ENCODE results near the gene CCDC91.
"Not testable (repeated sequence)": the region's sequence is repeated elsewhere in the genome, so short reads cannot be mapped to it uniquely, and the experiment has no call there.

CCDC91 gene

DNA sequence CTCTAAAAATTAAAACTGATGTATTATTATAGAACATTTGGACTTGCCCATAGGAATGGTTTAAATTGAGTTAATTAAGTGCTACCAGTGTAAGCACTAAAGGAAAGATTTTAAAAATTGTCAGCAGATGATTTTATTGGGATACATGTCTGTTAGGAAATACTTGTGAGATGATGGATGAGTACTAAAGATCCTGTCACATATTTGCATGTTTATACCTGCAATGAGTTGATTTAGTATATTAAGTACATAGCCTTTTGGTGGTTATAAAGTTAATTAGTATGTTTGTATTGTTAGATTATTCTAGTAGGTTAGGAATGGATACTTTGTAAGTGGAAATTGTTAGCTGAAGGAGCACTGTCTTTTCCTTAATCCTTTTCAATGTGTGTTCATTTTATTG is 67.2 kb downstream of the CCDC91 start:
- Histone ChIP-seq H3K27ac (ENCODE audit: low read length) (no peak overlapping the region), H3K27me3 (ENCODE audit: low read depth, low read length) (no peaks in the 10 kb centered on the region), H3K4me1 (ENCODE audit: control insufficient read depth in 1 of 2, insufficient read depth in 2 of 2, low read length in 2 of 2) (no peaks in the 10 kb centered on the region), H3K4me3 (ENCODE audit: low read depth in 1 of 2, low read length in 2 of 2) (no peak overlapping the region), H3K36me3 (ENCODE audit: control insufficient read depth in 1 of 2, insufficient read depth in 2 of 2, low read length in 2 of 2) (no peaks in the 10 kb centered on the region), H3K9me3 (ENCODE audit: control insufficient read depth in 1 of 2, low read length in 2 of 2) (no peaks in the 10 kb centered on the region)

DNA sequence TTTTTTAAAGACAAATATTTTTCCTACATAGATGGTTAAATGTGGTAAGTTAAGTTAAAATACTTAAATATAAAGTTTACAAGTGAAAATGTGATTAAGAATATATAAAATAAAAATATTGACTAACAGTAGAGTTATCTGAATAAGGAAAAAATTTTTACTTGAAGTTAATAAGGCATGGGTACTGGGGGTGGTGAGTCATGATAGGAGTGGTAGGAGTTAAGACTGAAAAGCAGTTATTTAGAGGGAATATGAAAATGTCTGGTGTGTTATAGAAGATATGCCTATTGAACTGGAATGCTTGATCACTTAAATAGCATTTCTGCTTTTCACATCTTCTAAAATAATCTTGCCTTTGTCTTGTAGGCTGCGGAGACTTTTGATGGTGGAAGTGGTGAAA is 68.7 kb downstream of the CCDC91 start:
- Histone ChIP-seq H3K27ac (ENCODE audit: low read length) (no peak overlapping the region), H3K27me3 (ENCODE audit: low read depth, low read length) (no peaks in the 10 kb centered on the region), H3K36me3 (ENCODE audit: control insufficient read depth in 1 of 2, insufficient read depth in 2 of 2, low read length in 2 of 2) (no peaks in the 10 kb centered on the region), H3K9me3 (ENCODE audit: control insufficient read depth in 1 of 2, low read length in 2 of 2) (no peaks in the 10 kb centered on the region), H3K4me1 (ENCODE audit: control insufficient read depth in 1 of 2, insufficient read depth in 2 of 2, low read length in 2 of 2) (no peaks in the 10 kb centered on the region), H3K4me3 (ENCODE audit: low read depth in 1 of 2, low read length in 2 of 2) (no peak overlapping the region)

DNA sequence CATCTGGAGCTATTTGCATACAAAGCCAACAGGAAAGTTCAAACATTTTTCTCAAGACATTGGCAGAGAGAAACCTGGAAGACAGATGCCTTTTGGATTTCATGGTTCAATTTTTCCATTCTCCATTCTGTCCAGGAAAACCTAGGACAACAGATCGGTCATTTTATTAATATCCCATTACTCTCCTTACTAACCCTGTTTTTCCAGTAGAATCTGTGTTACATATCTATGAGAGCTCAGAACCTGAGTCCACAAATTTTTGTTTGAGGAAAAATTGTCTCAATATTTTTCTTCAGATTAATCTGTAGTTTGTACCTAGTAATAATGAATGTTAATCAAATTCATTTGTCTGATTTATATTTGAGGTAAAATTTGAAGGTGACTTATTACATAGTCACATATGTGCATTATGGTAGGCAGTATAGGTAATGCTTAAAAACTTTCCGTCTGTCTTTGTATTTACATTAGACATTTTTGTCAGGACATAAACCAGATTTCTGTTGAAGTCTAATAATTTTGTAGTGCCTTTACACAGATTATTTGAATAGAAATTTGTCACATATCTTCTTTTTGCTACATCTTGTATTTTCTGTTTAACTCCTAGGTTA is 75.3 kb downstream of the CCDC91 start:
- H3K4me1 ChIP-seq (ENCODE audit: control insufficient read depth in 1 of 2, insufficient read depth in 2 of 2, low read length in 2 of 2) = no peaks in the 10 kb centered on the region
- peaks cover 1 to 2% of the 10 kb centered on the region in 2 donors for H3K9me3 ChIP-seq (ENCODE audit: control insufficient read depth in 1 of 2, low read length in 2 of 2)
- H3K27me3 ChIP-seq (ENCODE audit: low read depth, low read length) = no peaks in the 10 kb centered on the region
- H3K4me3 ChIP-seq (ENCODE audit: low read depth in 1 of 2, low read length in 2 of 2) = no peak overlapping the region
- no peak overlapping the region for H3K27ac ChIP-seq (ENCODE audit: low read length)
- peaks cover 0 to 5% of the 10 kb centered on the region in 2 donors for H3K36me3 ChIP-seq (ENCODE audit: control insufficient read depth in 1 of 2, insufficient read depth in 2 of 2, low read length in 2 of 2)

DNA sequence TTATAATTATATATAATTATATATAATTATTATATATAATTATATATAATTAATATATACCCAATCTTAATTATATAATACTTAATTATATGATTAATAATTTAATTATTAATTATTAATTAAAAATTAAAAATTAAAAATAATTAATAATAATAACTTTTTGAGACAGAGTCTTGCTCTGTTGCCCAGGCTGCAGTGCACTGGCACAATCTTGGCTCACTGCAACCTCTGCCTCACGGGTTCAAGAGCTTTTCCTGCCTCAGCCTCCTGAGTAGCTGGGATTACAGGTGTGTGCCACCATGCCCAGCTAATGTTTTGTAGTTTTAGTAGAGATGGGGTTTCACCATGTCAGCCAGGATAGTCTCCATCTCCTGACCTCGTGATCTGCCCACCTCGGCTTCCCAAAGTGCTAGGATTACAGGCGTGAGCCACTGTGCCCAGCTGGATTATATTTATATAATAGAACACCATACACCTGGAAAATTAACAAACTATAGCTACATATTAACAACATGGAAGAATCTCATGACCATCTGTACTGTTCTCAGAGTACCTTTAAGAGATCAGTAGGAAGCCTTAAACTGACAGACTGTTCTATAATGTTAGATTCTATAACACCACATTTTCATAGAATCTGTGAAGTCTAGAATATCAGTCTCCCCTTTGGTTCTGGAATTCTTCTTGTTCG is 77.8 kb downstream of the CCDC91 start:
- not testable (repeated sequence) for H3K27me3 ChIP-seq (ENCODE audit: low read depth, low read length); H3K27ac ChIP-seq (ENCODE audit: low read length); H3K9me3 ChIP-seq (ENCODE audit: control insufficient read depth in 1 of 2, low read length in 2 of 2); H3K4me1 ChIP-seq (ENCODE audit: control insufficient read depth in 1 of 2, insufficient read depth in 2 of 2, low read length in 2 of 2); H3K4me3 ChIP-seq (ENCODE audit: low read depth in 1 of 2, low read length in 2 of 2)
- H3K36me3 ChIP-seq (ENCODE audit: control insufficient read depth in 1 of 2, insufficient read depth in 2 of 2, low read length in 2 of 2) = peaks cover 0 to 11% of the 10 kb centered on the region in 2 donors

DNA sequence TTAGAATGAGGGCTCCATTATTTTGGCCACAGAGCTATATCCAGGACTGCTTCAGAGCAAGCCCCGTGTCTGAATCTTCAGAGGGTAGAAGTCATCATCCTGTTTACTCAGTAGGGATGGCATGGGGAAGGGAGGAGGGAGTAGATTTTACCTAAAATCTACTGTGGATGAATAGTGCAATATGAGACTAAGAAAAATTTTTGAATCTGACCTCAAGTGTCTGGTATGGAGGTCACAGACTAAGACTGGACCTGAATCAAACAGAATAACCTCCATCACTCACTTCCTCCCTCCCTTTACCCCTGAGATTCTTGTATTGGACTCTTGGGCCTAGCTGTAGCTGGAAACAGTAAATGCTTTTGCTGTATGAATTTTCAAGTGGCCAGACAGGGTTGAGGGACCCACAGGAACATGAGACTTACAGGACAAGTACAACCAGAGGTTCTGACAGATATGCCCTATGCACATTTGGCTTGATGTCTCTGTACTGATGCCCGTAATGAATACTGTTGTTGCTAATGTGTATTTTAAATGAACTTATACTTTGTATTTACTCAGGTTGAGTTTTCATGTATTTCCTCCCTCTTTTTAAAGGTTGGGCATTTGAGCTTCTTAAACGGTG is 78.5 kb downstream of the CCDC91 start:
- H3K4me1 ChIP-seq (ENCODE audit: control insufficient read depth in 1 of 2, insufficient read depth in 2 of 2, low read length in 2 of 2) = no peaks in the 10 kb centered on the region
- no peak overlapping the region for H3K4me3 ChIP-seq (ENCODE audit: low read depth in 1 of 2, low read length in 2 of 2)
- peaks cover 0 to 11% of the 10 kb centered on the region in 2 donors for H3K36me3 ChIP-seq (ENCODE audit: control insufficient read depth in 1 of 2, insufficient read depth in 2 of 2, low read length in 2 of 2)
- H3K27me3 ChIP-seq (ENCODE audit: low read depth, low read length) = no peaks in the 10 kb centered on the region
- no peak overlapping the region for H3K27ac ChIP-seq (ENCODE audit: low read length)
- H3K9me3 ChIP-seq (ENCODE audit: control insufficient read depth in 1 of 2, low read length in 2 of 2) = peaks cover 6 to 7% of the 10 kb centered on the region in 2 donors

DNA sequence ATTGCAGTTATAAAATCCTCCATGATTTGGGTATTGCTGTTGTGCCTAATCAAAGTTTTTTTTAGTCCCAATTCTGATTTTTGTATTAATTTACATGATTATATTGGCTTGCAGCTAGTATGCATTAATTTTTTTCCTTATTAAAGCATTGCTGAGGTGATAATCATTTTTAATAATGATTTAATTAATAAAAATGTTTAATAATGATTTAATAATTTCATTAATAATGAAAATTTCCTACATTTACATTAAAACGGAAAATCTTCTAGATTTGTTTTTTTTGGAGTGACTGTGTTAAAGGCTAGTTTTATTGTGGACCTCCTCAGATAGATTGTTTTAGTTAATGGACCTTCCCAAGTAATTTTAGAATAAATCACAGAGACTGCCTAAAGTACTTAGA is 79.6 kb downstream of the CCDC91 start:
- peaks cover 6 to 7% of the 10 kb centered on the region in 2 donors for H3K9me3 ChIP-seq (ENCODE audit: control insufficient read depth in 1 of 2, low read length in 2 of 2)
- no peaks in the 10 kb centered on the region for H3K27me3 ChIP-seq (ENCODE audit: low read depth, low read length)
- H3K4me1 ChIP-seq (ENCODE audit: control insufficient read depth in 1 of 2, insufficient read depth in 2 of 2, low read length in 2 of 2) = no peaks in the 10 kb centered on the region
- H3K27ac ChIP-seq (ENCODE audit: low read length) = no peak overlapping the region
- peaks cover 0 to 11% of the 10 kb centered on the region in 2 donors for H3K36me3 ChIP-seq (ENCODE audit: control insufficient read depth in 1 of 2, insufficient read depth in 2 of 2, low read length in 2 of 2)
- no peak overlapping the region for H3K4me3 ChIP-seq (ENCODE audit: low read depth in 1 of 2, low read length in 2 of 2)

DNA sequence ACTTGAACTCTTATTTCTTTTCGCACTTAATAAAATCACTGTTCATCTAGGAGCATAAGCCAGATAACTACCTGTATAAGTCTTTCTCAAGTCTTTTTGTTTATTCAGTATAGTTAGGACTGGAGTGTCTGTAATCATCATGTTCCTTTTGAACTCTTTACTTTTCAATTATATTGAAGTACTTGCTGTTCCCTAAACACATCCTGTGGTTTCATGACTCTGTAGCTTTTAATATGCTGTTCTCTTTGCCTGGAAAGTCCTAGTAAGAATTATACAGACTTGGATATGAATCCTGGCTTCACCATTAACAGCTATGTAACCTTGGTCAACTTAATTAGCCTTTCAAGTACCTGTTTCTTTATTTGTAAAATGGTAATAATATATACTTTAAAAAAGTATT is 88.2 kb downstream of the CCDC91 start:
- Histone ChIP-seq H3K27me3 (ENCODE audit: low read depth, low read length) (no peaks in the 10 kb centered on the region), H3K27ac (ENCODE audit: low read length) (no peak overlapping the region), H3K4me3 (ENCODE audit: low read depth in 1 of 2, low read length in 2 of 2) (no peak overlapping the region), H3K4me1 (ENCODE audit: control insufficient read depth in 1 of 2, insufficient read depth in 2 of 2, low read length in 2 of 2) (no peaks in the 10 kb centered on the region), H3K9me3 (ENCODE audit: control insufficient read depth in 1 of 2, low read length in 2 of 2) (peaks cover 0 to 4% of the 10 kb centered on the region in 2 donors), H3K36me3 (ENCODE audit: control insufficient read depth in 1 of 2, insufficient read depth in 2 of 2, low read length in 2 of 2) (no peaks in the 10 kb centered on the region)

DNA sequence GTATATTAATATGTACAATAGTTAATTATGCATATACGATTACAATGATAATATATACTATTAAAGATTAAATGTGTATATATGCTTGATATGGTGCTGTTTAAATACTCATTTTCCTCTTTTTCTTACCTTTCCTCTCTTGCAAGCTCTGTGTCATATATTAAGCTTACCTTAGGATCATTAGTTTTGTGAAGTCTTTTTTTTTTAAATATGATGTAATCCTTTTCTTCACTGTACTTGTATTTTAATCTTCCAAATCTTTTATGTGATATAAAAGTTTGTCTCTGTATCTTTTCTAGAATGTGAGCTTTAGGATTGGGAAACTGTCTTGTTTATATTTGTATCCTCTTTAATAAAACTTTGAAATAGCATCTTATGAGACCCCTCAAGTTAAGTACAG is 88.7 kb downstream of the CCDC91 start:
- no peak overlapping the region for H3K27ac ChIP-seq (ENCODE audit: low read length)
- H3K27me3 ChIP-seq (ENCODE audit: low read depth, low read length) = no peaks in the 10 kb centered on the region
- no peaks in the 10 kb centered on the region for H3K36me3 ChIP-seq (ENCODE audit: control insufficient read depth in 1 of 2, insufficient read depth in 2 of 2, low read length in 2 of 2)
- H3K4me1 ChIP-seq (ENCODE audit: control insufficient read depth in 1 of 2, insufficient read depth in 2 of 2, low read length in 2 of 2) = no peaks in the 10 kb centered on the region
- no peak overlapping the region for H3K4me3 ChIP-seq (ENCODE audit: low read depth in 1 of 2, low read length in 2 of 2)
- peaks cover 0 to 4% of the 10 kb centered on the region in 2 donors for H3K9me3 ChIP-seq (ENCODE audit: control insufficient read depth in 1 of 2, low read length in 2 of 2)

DNA sequence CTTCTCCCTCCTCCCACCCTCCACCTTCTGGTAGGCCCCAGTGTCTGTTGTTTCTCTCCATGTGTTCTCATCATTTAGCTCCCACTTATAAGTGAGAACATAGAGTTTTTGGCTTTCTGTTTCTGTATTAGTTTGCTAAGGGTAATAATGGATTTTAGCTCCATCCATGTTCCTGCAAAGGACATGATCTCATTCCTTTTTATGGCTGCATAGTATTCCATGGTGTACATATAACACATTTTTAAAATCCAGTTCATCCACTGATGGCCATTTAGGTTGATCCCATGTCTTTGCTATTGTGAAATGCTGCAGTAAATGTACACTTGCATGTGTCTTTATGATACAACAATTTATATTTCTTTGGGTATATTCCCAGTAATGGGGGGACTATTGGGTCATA is 96.1 kb downstream of the CCDC91 start:
- peaks cover 0 to 13% of the 10 kb centered on the region in 2 donors for H3K36me3 ChIP-seq (ENCODE audit: control insufficient read depth in 1 of 2, insufficient read depth in 2 of 2, low read length in 2 of 2)
- no peak overlapping the region for H3K27ac ChIP-seq (ENCODE audit: low read length)
- H3K4me3 ChIP-seq (ENCODE audit: low read depth in 1 of 2, low read length in 2 of 2) = no peak overlapping the region
- H3K9me3 ChIP-seq (ENCODE audit: control insufficient read depth in 1 of 2, low read length in 2 of 2) = peaks cover 0 to 24% of the 10 kb centered on the region in 2 donors
- H3K27me3 ChIP-seq (ENCODE audit: low read depth, low read length) = no peaks in the 10 kb centered on the region
- H3K4me1 ChIP-seq (ENCODE audit: control insufficient read depth in 1 of 2, insufficient read depth in 2 of 2, low read length in 2 of 2) = no peaks in the 10 kb centered on the region

DNA sequence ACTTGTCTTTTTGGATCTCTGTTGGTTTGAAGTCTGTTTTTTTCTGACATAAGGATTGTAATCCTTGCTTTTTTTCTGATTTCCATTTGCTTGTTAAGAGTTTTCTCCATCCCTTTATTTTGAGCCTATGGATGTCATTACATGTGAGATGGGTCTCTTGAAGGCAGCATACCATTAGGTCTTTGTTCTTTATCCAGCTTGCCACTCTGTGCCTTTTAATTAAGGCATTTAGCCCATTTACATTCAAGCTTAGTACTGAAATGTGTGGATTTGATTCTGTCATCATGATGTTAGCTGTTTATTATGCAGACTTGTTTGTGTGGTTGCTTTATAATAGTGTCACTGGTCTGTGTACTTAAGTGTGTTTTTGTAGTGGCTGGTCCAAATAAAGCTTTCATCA is 100.0 kb downstream of the CCDC91 start:
- Histone ChIP-seq H3K4me3 (ENCODE audit: low read depth in 1 of 2, low read length in 2 of 2) (peak overlapping the region in 1 of 2 donors; percentile 7), H3K4me1 (ENCODE audit: control insufficient read depth in 1 of 2, insufficient read depth in 2 of 2, low read length in 2 of 2) (no peaks in the 10 kb centered on the region)

DNA sequence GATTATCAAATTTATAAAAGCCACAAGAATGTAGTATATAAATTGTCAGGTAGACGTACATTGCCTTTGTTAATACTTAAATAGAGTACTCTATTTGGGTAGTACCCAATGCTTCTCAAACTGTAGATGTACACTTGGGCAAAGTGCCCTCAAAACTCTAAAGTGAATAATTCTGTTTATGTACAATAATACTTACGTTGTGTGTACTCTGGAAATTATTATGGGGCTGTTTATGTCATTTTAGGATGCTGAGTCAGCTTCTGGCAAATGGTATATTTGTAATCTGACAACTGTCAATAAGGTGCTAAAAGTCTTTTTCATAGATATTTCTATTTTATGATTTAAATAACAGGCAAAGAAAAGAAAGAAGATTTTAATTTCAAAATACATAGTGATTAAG is 102.4 kb downstream of the CCDC91 start:
- H3K4me1 ChIP-seq (ENCODE audit: control insufficient read depth in 1 of 2, insufficient read depth in 2 of 2, low read length in 2 of 2) = no peaks in the 10 kb centered on the region
- no peaks in the 10 kb centered on the region for H3K27me3 ChIP-seq (ENCODE audit: low read depth, low read length)
- H3K4me3 ChIP-seq (ENCODE audit: low read depth in 1 of 2, low read length in 2 of 2) = no peak overlapping the region
- no peak overlapping the region for H3K27ac ChIP-seq (ENCODE audit: low read length)
- H3K36me3 ChIP-seq (ENCODE audit: control insufficient read depth in 1 of 2, insufficient read depth in 2 of 2, low read length in 2 of 2) = peaks cover 0 to 14% of the 10 kb centered on the region in 2 donors
- H3K9me3 ChIP-seq (ENCODE audit: control insufficient read depth in 1 of 2, low read length in 2 of 2) = peaks cover 0 to 17% of the 10 kb centered on the region in 2 donors

More for the DNA sequence above, 100.0 kb downstream of the CCDC91 start:
- H3K9me3 ChIP-seq (ENCODE audit: control insufficient read depth in 1 of 2, low read length in 2 of 2) = peaks cover 0 to 21% of the 10 kb centered on the region in 2 donors
- peaks cover 0 to 14% of the 10 kb centered on the region in 2 donors for H3K36me3 ChIP-seq (ENCODE audit: control insufficient read depth in 1 of 2, insufficient read depth in 2 of 2, low read length in 2 of 2)
- no peaks in the 10 kb centered on the region for H3K27me3 ChIP-seq (ENCODE audit: low read depth, low read length)
- H3K27ac ChIP-seq (ENCODE audit: low read length) = no peak overlapping the region
